Body of pancreas (tissue), 4 donors: ENCODE measurements around the gene ABCG1.

Experiments used
- POLR2A ChIP-seq, 3 donors: fragments of 450-650 bp; IDR thresholded peaks; one replicate each; pipeline ENCODE4 v1.6.1; 2016; ENCODE audit warnings: antibody characterized with exemption in 3 of 3, mild to moderate bottlenecking in 2 of 3
- TF ChIP-seq, protein P1 (sequence below), 7 experiments: fragments of 450-650 bp in 4 of 7; fragments of 200-600 bp in 3 of 7; sonication (generic) in 3 of 7; IDR thresholded peaks; one replicate each; pipeline ENCODE4 v1.5.1; 2016 to 2019; ENCODE audit warnings: antibody characterized with exemption in 7 of 7

DNA sequence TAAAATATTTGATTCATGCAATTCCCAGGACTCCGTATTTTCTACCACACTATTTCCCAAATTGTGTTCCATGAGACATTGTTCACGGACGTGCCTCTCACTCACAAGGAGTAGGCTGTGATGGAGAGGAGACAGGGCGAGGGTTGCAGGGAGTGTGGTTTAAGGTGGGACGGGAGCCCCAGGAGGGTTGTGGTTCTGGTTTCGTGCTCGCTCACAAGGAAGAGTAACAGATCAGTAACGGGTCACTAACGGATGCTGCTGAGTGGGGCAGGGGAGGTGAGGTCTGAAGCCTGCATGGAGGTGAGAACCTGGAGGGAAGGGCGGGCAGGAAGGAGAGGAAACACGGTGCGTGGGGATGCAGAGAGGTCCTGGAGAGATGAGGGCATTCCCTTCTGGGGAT lies 67.5 kb downstream of the ABCG1 start:
- TF ChIP-seq, protein P1, sequence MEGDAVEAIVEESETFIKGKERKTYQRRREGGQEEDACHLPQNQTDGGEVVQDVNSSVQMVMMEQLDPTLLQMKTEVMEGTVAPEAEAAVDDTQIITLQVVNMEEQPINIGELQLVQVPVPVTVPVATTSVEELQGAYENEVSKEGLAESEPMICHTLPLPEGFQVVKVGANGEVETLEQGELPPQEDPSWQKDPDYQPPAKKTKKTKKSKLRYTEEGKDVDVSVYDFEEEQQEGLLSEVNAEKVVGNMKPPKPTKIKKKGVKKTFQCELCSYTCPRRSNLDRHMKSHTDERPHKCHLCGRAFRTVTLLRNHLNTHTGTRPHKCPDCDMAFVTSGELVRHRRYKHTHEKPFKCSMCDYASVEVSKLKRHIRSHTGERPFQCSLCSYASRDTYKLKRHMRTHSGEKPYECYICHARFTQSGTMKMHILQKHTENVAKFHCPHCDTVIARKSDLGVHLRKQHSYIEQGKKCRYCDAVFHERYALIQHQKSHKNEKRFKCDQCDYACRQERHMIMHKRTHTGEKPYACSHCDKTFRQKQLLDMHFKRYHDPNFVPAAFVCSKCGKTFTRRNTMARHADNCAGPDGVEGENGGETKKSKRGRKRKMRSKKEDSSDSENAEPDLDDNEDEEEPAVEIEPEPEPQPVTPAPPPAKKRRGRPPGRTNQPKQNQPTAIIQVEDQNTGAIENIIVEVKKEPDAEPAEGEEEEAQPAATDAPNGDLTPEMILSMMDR (IDR thresholded peaks at IDR 0.05), result no peak
- TF ChIP-seq POLR2A (IDR thresholded peaks at IDR 0.05), result no peak
